GM19351 (cell line): ENCODE measurements around the gene ANKZF1.

Experiments used
- ATAC-seq: cut with Tn5 transposase; IDR thresholded peaks from one replicate; pipeline ENCODE4 v1.9.1; 2021; ENCODE audit warnings: mild to moderate bottlenecking, moderate library complexity; ENCODE audit not compliant: unreplicated experiment

The ANKZF1 gene

GRCh38 chr2:219225350-219225749 is 4.3 kb upstream of the ANKZF1 start:
- ATAC-seq: no peak

DNA sequence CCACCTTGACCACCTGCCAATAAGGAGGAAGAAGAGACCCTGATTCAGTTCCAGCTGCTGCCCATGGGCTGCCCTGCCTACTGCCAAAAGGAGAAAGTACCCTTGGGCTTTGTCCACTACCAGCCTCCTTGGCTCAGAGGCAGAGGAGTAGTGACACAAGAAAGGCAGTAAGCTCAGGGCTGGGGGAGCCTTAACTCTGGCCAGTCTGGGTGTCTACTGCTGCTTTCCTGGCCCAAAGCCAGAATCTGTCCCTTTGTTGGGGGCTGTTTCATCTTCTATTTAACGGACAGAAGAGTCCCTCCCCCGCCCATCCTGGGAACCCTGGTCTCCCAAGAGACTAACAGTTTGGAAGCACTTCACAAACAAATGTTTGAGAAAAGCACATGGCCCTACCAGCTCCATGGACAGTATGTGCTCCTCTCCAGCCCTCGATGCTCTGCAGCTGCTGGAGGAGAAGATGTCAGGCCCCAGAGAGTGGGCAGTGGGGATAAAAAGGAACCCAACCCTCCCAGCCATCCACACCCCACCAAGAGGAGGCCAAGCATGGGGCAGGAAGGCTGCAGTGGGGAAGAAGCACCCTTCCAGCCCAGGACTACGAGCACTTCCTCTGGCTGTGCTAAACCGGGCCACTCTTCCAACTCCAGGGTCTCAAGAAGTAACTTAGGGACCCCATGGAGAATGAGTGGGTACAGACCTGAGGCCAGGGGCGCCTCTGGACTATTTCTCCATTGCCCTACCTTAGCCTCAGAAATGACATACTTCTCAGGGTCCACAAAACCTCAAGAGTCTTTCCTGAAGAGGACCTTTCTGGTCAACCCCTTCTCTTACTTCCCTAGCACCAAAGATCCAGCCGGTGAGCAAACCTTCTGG is 1.3 kb upstream of the ANKZF1 start:
- ATAC-seq: no peak

DNA sequence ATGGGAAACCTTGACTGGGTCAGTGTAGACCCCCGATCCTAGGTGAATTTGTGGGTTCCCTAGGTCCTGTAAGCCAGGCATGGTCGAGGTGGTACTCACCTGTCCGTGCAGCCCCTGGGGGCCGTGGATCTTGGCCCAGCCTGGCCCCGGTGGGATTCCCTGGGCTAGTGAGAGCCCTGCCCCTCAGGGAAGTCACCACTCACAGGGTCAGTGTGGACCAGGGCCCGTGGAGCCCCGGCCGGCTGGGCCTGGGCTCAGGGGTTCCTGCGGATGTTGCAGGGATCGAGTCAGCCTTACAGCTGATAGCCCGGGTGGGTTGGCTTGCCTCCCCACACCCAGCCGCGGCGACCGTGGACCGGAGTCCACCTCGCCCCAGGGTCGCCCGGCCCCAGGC is 698 bp upstream of the ANKZF1 start:
- peak; percentile 6 for ATAC-seq

DNA sequence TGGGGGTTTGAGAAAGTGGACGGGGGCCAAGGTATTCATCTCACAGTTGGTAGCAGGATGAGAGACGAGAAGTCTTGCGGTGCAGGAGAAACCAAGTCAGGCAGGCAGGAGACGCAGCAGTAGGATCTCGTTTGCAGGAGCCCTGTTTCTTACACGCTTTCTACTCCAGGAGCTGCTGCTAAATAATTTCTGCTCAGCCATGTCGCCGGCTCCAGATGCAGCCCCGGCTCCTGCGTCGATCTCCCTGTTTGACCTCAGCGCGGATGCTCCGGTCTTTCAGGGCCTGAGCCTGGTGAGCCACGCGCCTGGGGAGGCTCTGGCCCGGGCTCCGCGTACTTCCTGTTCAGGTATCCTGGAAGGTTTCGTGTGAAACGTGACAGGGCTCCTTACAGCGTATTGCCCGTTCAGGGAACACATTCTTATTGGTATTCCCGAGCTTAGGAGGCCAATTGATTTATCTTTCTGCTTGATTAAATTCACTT is 494 bp downstream of the ANKZF1 start:
- ATAC-seq: peak; percentile 22

DNA sequence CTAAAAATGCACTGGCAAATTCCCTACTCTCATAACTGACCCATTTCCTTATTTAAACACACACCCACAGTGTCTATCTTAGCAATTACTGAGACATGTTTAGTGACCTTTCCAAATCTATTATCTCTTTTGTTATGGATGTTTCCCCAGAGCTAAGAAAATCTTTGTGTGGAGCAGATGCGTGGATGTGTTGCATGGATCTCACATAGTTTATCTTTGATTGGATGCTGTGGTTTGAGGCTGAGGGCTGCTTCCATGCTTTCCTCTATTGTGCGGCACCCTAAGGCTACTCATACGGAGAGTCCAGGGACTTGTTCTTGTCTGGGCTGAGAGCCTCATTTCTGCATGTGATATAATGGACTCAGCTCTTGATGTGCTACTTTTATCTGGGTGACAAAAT is 4.7 kb downstream of the ANKZF1 start:
- ATAC-seq: no peak

DNA sequence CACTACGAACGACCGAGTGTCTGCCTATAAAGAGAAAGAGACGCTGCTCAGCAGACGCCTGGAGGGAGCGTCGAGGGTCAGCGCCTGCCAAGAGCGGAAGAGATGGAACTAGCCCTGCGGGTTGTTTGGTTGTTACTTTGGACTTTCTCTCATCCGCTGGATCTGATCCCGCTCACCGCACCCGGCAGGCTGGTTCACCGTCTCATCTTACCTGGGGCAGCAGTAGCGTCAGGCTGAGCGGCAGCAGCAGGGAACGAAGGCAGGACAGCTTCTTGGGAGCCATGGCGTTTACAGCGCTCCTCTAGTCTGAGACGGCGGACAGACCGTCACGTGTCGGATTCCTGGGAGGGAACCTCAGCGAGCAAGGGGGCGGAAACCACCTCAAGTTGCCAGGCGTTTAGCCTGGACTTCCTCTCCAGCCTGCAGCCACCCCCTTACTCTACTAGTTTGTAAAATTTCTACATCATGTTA is 13.7 kb downstream of the ANKZF1 start:
- no peak for ATAC-seq

- ATAC-seq: no peak
These were observed 15.2 kb downstream of the ANKZF1 start for GRCh38 chr2:219244789-219245147.

DNA sequence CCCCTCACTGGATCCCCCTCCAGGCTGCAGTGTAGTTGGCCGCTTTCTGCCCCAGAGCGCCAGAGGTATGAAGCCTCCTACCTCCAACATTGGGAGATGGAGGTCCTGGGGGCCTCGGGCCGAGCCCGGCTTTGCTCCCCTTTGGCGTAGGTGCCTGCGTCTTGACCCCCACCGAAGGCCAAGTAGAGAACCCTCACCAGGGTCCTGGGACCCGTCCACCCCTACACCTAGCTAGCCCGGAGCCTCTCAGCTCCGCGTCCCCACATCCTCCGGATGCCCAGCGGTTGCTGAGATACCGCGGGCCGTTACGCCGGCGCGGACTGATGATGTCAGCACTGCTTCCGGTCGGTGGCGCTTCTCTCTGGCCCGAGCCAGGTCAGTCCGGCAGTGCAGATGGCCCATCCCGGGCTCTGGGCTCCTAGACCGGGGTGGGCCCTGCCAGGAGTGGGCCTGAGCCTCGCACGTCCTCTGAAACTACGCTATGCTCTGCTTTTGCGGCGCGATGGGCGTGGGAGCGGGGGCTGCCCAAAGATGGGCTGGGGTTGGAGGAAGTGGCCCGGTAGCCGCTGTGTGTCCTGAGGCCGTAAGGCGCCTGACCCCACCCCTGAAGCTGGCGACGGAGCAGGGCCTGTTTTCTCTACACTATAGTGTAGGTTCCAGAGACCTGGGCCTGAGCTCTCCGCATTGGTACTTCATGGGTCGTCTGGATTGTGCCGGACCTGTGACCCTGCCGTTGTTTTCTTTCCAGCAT is 15.7 kb downstream of the ANKZF1 start, which contains the start of the genes GLB1L and STK16:
Gene GLB1L, minus strand, starts transcription at position 297 of the 751 bp plus-strand sequence. CDS start 1,871 bp downstream, outside the sequence.
Gene STK16, plus strand, starts transcription at position 332 of the 751 bp plus-strand sequence. CDS start 521 bp downstream, outside the sequence.
- ATAC-seq: peak; percentile 87

- no peak for ATAC-seq
These were observed 16.3 kb downstream of the ANKZF1 start for GRCh38 chr2:219245899-219246230.

- no peak for ATAC-seq
These were observed 17.0 kb downstream of the ANKZF1 start for GRCh38 chr2:219246559-219246958.

- ATAC-seq: no peak
These were observed 18.4 kb downstream of the ANKZF1 start for GRCh38 chr2:219247678-219248642.

- no peak for ATAC-seq
These were observed 19.2 kb downstream of the ANKZF1 start for GRCh38 chr2:219248845-219249202.

DNA sequence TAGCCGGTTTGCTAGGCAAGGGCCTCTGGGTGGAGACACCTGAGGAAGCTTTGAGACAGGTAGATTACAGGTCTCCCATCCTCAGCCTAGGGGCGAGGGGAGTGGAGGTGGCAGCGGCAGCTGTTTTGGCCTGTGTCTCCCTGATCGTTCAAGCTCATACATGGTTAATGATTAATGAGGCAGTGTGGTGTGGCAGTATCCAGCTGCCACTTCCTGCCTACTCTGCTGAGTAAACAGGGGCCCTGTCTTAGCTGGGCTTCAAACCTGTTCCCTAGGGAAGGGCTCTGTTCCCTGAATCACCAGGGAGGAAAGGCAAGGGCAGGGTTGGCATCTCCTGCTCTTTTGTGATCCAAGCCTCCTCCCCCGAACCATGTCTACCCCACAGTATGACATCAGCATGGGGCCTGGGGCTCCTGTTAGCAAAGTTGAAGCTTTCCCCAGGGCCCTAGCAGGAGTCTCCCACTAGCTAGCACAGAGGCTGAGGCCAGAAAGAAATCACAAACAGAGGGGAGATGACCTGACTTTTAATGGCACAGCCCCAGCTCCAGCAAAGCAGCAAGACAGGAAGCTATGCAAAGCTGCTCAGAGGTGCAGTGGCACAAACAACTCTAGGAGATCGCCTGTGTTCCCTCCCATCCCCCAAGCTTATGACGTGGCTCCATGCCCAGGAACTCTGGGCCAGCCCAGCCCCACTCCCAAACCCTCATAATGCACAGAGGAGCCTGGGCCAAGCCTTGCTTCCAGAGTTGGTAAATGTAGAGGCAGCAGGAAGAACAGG is 19.8 kb downstream of the ANKZF1 start:
- ATAC-seq: no peak

GRCh38 chr2:219250049-219250781 is 20.6 kb downstream of the ANKZF1 start:
- no peak for ATAC-seq

- ATAC-seq: no peak
These were observed 22.1 kb downstream of the ANKZF1 start for GRCh38 chr2:219251656-219252055.

DNA sequence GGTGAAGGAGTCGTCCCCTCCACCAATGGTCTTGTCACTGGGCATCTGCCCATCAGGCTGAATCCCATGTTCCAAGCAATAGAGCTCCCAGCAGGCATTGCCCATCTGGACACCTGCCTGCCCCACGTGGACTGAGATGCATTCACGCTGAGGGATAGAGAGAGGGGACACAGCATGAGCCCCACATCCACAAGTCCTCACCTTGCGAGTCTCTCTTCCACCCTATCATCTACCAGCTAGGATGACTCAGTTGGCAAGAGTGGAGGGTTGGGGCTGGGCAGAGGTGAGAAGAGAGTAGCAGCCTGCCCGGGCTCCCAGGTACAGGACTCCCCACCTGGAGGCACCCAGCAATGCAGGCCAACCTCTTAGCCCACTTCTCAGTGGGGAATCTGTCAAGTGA is 22.5 kb downstream of the ANKZF1 start:
- no peak for ATAC-seq

DNA sequence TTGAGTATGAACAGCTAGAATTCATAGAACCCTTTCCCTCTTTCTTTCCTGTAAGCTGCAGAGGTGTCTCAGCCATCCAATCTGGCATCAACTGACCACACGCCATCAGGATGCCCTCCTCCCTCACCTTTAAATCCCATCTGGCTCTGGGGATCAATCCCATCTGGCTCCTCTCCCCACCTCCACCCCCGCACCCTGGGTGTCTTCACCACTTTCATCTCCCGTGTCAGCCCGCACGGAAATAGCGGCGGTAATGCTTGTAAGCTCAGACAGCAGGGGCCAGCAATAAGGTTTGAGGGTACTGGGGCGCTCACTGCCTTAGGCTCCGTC is 22.9 kb downstream of the ANKZF1 start:
- ATAC-seq: no peak

- peak; percentile 20 for ATAC-seq
These were observed 23.5 kb downstream of the ANKZF1 start, which contains the start of gene TUBA4B for GRCh38 chr2:219252900-219253752. TSS of gene TUBA4B (plus strand) at chr2:219253243. CDS start at chr2:219253408, 165 bp downstream.
